ENCODE results near the gene CADPS2. TPM values are rescaled to one million over a fixed set of nuclear protein-coding genes. Genes with fewer than 3 reads are reported as not detected.

CADPS2 gene
- total and polyA plus RNA-seq, 12 donors = 14.6 to 103 (median 39.4) TPM

GRCh38 chr7:122674502-122674901 is 211.8 kb downstream of the CADPS2 start:
- 26 to 39% (median 32%) methylated on average over 4 of the region's 4 CpGs for WGBS, 4 donors
- peaks cover 0 to 9% of the 10 kb centered on the region in 2 donors for H3K4me1 ChIP-seq (replicated peaks in 1 of 2)
- peak overlapping the region in 1 of 5 donors; percentile 14 for H3K27ac ChIP-seq
- TF ChIP-seq CTCF (IDR thresholded peaks at IDR 0.05) (no peak), POLR2A (IDR thresholded peaks at IDR 0.05) (no peak)
- peak overlapping the region in 1 of 4 donors; percentile 6 for H3K4me3 ChIP-seq
- intact Hi-C loops (cut with DNase I) = no loop called here
- H3K9me3 ChIP-seq (replicated peaks in 1 of 3) = no peaks in the 10 kb centered on the region
- H3K36me3 ChIP-seq (replicated peaks in 1 of 2) = no peaks in the 10 kb centered on the region
- H3K27me3 ChIP-seq = no peaks in the 10 kb centered on the region
- peak in 6 of 7 donors; percentile 39 to 67 (median 56) for DNase-seq

GRCh38 chr7:122673951-122674350 is 212.3 kb downstream of the CADPS2 start:
- Histone ChIP-seq H3K4me1 (replicated peaks in 1 of 2) (peaks cover 0 to 9% of the 10 kb centered on the region in 2 donors), H3K27me3 (no peaks in the 10 kb centered on the region), H3K27ac (no peak overlapping the region), H3K36me3 (replicated peaks in 1 of 2) (no peaks in the 10 kb centered on the region), H3K9me3 (replicated peaks in 1 of 3) (no peaks in the 10 kb centered on the region), H3K4me3 (no peak overlapping the region)
- TF ChIP-seq CTCF (IDR thresholded peaks at IDR 0.05) (no peak), POLR2A (IDR thresholded peaks at IDR 0.05) (no peak)
- intact Hi-C loops (cut with DNase I) = no loop called here
- DNase-seq = no peak
- WGBS, 4 donors = 93 to 100% (median 98%) methylated on average over 12 to 21 of the region's 21 CpGs

- DNase-seq = no peak
- peaks cover 0 to 9% of the 10 kb centered on the region in 2 donors for H3K4me1 ChIP-seq (replicated peaks in 1 of 2)
- H3K27me3 ChIP-seq = no peaks in the 10 kb centered on the region
- H3K27ac ChIP-seq = no peak overlapping the region
- WGBS, 4 donors = 92 to 96% (median 95%) methylated on average over 8 of the region's 8 CpGs
- no peaks in the 10 kb centered on the region for H3K36me3 ChIP-seq (replicated peaks in 1 of 2)
- TF ChIP-seq POLR2A (IDR thresholded peaks at IDR 0.05) (no peak), CTCF (IDR thresholded peaks at IDR 0.05) (no peak)
- intact Hi-C loops (cut with DNase I) = no loop called here
- no peak overlapping the region for H3K4me3 ChIP-seq
- no peaks in the 10 kb centered on the region for H3K9me3 ChIP-seq (replicated peaks in 1 of 3)
Measured at GRCh38 chr7:122672536-122672935, 213.7 kb downstream of the CADPS2 start.

- intact Hi-C loops (cut with DNase I) = no loop called here
- no peak for TF ChIP-seq POLR2A (IDR thresholded peaks at IDR 0.05)
- no peak for TF ChIP-seq CTCF (IDR thresholded peaks at IDR 0.05)
- WGBS, 4 donors = 85 to 95% (median 89%) methylated on average over 2 of the region's 2 CpGs
Measured at GRCh38 chr7:122663733-122664132, 222.5 kb downstream of the CADPS2 start.

More at GRCh38 chr7:122663733-122664132, 222.5 kb downstream of the CADPS2 start:
- H3K4me3 ChIP-seq = no peak overlapping the region
- H3K36me3 ChIP-seq (replicated peaks in 1 of 2) = no peaks in the 10 kb centered on the region
- H3K27ac ChIP-seq = no peak overlapping the region
- no peak for DNase-seq
- no peaks in the 10 kb centered on the region for H3K27me3 ChIP-seq
- no peaks in the 10 kb centered on the region for H3K9me3 ChIP-seq (replicated peaks in 1 of 3)
- H3K4me1 ChIP-seq (replicated peaks in 1 of 2) = no peaks in the 10 kb centered on the region
